Prostate gland (tissue), 2 donors: Measurements from ENCODE around the gene TAF11.

Experiments used
- POLR2A ChIP-seq: fragments of 450-650 bp; IDR thresholded peaks from one replicate; pipeline ENCODE4 v1.6.1; 2016; ENCODE audit warnings: antibody characterized with exemption, mild to moderate bottlenecking
- TF ChIP-seq, protein P1 (sequence below), 4 experiments: fragments of 200-600 bp in 2 of 4; fragments of 450-650 bp in 2 of 4; sonication (generic) in 2 of 4; IDR thresholded peaks; 1 replicate in 3 of 4; 2 replicates in 1 of 4; pipeline ENCODE4 v1.5.1; 2016 to 2019; ENCODE audit warnings: antibody characterized with exemption in 4 of 4, mild to moderate bottlenecking in 2 of 4, moderate library complexity in 2 of 4

DNA sequence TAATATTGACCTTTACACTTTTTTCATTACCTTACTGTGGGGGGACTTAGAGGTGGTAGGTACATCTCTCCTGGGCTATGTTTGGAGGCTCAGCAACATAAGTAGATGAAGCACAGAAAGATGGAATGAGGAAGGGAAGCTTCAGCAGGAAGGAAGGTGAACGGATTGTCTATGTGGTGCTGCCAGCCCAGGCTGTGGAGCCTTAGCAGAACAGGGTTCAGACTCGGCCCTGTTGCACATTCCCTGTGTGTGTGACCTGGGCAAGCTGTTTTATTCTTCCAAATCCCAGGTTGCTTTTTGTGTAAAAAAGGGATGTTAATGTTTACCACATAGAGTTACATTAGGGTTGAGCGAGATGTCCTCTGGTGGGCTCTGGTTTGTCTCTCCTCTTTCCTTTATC lies 42.4 kb upstream of the TAF11 start:
- TF ChIP-seq, protein P1, sequence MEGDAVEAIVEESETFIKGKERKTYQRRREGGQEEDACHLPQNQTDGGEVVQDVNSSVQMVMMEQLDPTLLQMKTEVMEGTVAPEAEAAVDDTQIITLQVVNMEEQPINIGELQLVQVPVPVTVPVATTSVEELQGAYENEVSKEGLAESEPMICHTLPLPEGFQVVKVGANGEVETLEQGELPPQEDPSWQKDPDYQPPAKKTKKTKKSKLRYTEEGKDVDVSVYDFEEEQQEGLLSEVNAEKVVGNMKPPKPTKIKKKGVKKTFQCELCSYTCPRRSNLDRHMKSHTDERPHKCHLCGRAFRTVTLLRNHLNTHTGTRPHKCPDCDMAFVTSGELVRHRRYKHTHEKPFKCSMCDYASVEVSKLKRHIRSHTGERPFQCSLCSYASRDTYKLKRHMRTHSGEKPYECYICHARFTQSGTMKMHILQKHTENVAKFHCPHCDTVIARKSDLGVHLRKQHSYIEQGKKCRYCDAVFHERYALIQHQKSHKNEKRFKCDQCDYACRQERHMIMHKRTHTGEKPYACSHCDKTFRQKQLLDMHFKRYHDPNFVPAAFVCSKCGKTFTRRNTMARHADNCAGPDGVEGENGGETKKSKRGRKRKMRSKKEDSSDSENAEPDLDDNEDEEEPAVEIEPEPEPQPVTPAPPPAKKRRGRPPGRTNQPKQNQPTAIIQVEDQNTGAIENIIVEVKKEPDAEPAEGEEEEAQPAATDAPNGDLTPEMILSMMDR (IDR thresholded peaks at IDR 0.05) = no peak
- TF ChIP-seq POLR2A = no peak
